Measurements from ENCODE around the gene BCL2L12.

DNA sequence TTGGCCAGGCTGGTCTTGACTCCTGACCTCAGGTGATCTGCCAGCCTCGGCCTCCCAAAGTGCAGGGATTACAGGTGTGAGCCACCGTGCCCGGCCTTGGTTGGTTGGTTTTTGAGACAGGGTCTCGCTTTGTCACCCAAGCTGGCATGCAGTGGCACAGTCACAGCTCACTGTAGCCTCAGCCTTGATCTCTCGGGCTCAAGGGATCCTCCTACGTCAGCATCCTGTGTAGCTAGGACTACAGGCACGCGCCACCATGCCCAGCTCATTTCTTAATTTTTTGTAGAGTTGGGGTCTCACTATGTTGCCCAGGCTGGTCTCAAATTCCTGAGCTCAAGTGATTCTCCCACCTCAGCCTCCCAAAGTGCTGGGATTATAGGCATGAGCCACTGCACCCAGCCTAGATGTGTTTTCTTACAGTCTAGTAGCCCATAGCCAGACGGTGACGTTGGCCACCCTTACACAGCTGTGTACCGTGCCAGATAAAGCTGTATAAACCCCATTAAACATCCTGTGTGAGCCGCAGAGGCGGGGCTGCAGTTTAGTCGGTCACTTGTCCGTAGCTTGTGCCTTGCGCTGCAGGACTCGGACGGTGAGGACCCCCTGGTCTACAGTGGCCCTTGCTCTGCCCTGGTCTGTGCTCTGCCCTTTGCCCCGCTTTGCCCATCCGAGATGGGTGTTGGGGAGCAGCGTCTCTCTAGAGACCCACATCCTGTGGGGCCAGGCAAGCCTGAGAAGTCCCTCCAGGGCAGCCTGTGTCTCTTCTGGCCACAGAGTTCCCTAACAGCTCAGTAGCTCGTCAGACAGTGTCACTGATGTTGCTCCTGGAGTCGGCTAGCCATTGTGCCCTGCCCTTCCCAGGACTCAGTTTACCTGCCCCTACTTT is 9.9 kb upstream of the BCL2L12 start:
- TF ChIP-seq CTCF (IDR thresholded peaks at IDR 0.05) (no peak), RAD21 (IDR thresholded peaks at IDR 0.05; ENCODE audit: low read length) (no peak), TEAD4 (IDR thresholded peaks at IDR 0.05; ENCODE audit: borderline replicate concordance, insufficient read depth) (no peak), RFX5 (IDR thresholded peaks at IDR 0.05; ENCODE audit: low read length) (no peak), EZH2phosphoT487 (IDR thresholded peaks at IDR 0.05; ENCODE audit: borderline replicate concordance, low read depth) (no peak), ZBTB33 (IDR thresholded peaks at IDR 0.05; ENCODE audit: borderline replicate concordance, low read depth) (no peak), JUND (IDR thresholded peaks at IDR 0.05) (no peak), USF2 (IDR thresholded peaks at IDR 0.05; ENCODE audit: borderline replicate concordance, low read depth, low read length) (no peak), EP300 (IDR thresholded peaks at IDR 0.05; ENCODE audit: borderline replicate concordance in 1 of 2, low read depth in 1 of 2, low read length in 1 of 2) (no peak), POLR2AphosphoS5 (IDR thresholded peaks at IDR 0.05; ENCODE audit: low read depth, low read length) (no peak), USF1 (IDR thresholded peaks at IDR 0.05; ENCODE audit: borderline replicate concordance, low read depth) (no peak), NFIC (IDR thresholded peaks at IDR 0.05; ENCODE audit: borderline replicate concordance) (no peak), SMC3 (IDR thresholded peaks at IDR 0.05; ENCODE audit: low read depth, low read length) (no peak)
